Panc1 (cell line): Measurements from ENCODE around the gene APOLD1.

Source experiments
- CTCF ChIP-seq: fragments of 450-650 bp; IDR thresholded peaks from 2 replicates; pipeline ENCODE4 v1.5.1; 2017; ENCODE audit warnings: mild to moderate bottlenecking
- POLR2AphosphoS5 ChIP-seq: IDR thresholded peaks from 2 replicates; pipeline ENCODE4 v1.6.1; 2012; ENCODE audit warnings: mild to moderate bottlenecking, low read depth, low read length, moderate library complexity
- REST ChIP-seq, 2 experiments: IDR thresholded peaks; 2 replicates each; pipeline ENCODE4 v1.6.1; 2011 to 2012; ENCODE audit warnings: low read depth in 2 of 2, control low read depth in 1 of 2, low read length in 1 of 2, mild to moderate bottlenecking in 1 of 2, moderate library complexity in 1 of 2; ENCODE audit not compliant: insufficient read depth in 1 of 2
- SIN3A ChIP-seq: IDR thresholded peaks from 2 replicates; pipeline ENCODE4 v1.6.1; 2012; ENCODE audit warnings: low read depth, mild to moderate bottlenecking, low read length, moderate library complexity, borderline replicate concordance; ENCODE audit not compliant: insufficient read depth

DNA sequence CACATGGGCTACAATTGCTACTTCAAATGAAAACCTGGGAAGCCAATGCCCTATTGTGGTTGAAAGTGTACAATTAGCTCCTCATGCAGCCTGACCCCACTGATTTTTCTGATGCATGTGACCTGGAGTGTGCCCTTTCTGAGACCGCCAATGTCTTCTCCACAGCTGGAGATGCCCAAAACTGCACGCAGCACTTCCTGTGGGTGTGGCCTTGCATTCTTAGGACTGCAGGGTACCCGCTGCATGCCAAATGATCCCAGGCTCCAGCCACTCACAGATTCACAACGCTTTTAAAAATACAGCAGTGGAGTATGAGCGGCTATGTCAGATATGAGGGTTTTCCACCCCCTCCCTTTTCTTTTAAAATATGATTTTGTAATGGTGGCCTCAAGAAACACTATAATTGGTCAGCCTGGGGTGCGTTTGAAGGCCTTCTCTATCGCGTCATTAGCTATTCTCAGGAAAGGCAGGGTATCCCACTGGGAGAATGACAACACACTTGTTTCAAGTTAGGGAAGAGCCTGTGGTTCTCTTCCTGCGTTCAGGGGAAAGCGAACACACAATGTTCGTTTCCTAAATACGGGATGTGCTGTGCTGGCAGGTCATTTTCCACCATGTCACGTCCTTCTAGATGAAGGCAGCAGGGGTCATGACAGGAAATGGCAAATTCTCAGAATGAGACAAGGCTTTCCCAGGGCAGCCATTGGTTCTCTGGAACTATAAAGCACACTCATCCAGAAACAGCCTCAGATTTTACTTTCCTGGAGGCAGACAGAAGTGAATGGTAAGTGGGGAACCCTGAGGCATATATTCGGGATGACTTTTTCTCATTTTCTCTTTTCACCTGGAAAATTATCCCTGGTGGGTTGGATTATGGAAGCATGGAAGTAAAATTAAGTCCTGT is at the start of gene APOLD1:
- TF ChIP-seq CTCF: no peak
- TF ChIP-seq SIN3A: no peak
- TF ChIP-seq POLR2AphosphoS5: no peak
- no peak for TF ChIP-seq REST (IDR thresholded peaks at IDR 0.05; ENCODE audit: insufficient read depth in 1 of 2, low read depth in 2 of 2, low read length in 1 of 2)
